H9 (cell line): ENCODE measurements around the gene FBXO10. TPM values are rescaled to one million over a fixed set of nuclear protein-coding genes. Genes with fewer than 3 reads are reported as not detected.

Source experiments
- DNase-seq: peaks from one replicate; pipeline ENCODE4 v3.0.0-alpha.2; 2017
- H2AFZ ChIP-seq: one replicate; pipeline ENCODE4 v1.6.1; 2013; ENCODE audit warnings: mild to moderate bottlenecking, low read length, control low read depth, moderate library complexity
- H2AK5ac ChIP-seq: 2 replicates; pipeline ENCODE4 v1.6.1; 2013; ENCODE audit warnings: low read length, control low read depth, mixed read lengths; ENCODE audit not compliant: insufficient read length
- H2BK120ac ChIP-seq: one replicate; pipeline ENCODE4 v1.6.1; 2013; ENCODE audit warnings: low read depth, mild to moderate bottlenecking, low read length, control low read depth, inconsistent platforms; ENCODE audit not compliant: poor library complexity, severe bottlenecking
- H2BK12ac ChIP-seq: 2 replicates; pipeline ENCODE4 v1.6.1; 2013; ENCODE audit warnings: low read length, control low read depth, mixed read lengths, low read depth; ENCODE audit not compliant: insufficient read length
- H2BK15ac ChIP-seq: 2 replicates; pipeline ENCODE4 v1.6.1; 2013; ENCODE audit warnings: low read depth, low read length, control low read depth
- H2BK20ac ChIP-seq: one replicate; pipeline ENCODE4 v1.6.1; 2013; ENCODE audit warnings: low read depth, mild to moderate bottlenecking, low read length, control low read depth, inconsistent platforms; ENCODE audit not compliant: poor library complexity, severe bottlenecking
- H2BK5ac ChIP-seq: 2 replicates; pipeline ENCODE4 v1.6.1; 2013; ENCODE audit warnings: low read length, control low read depth, mixed read lengths; ENCODE audit not compliant: insufficient read length
- H3K14ac ChIP-seq: 2 replicates; pipeline ENCODE4 v1.6.1; 2013; ENCODE audit warnings: low read length, control low read depth; ENCODE audit not compliant: insufficient read depth
- H3K18ac ChIP-seq: 2 replicates; pipeline ENCODE4 v1.6.1; 2013; ENCODE audit warnings: low read depth, mild to moderate bottlenecking, mixed read lengths, low read length, control low read depth; ENCODE audit not compliant: insufficient read length
- H3K23ac ChIP-seq: 2 replicates; pipeline ENCODE4 v1.6.1; 2013; ENCODE audit warnings: low read length, control low read depth, mixed read lengths, low read depth; ENCODE audit not compliant: insufficient read length
- H3K23me2 ChIP-seq: 2 replicates; pipeline ENCODE4 v1.6.1; 2013; ENCODE audit warnings: low read depth, mild to moderate bottlenecking, mixed read lengths, low read length, control low read depth; ENCODE audit not compliant: insufficient read length, poor library complexity, severe bottlenecking
- H3K27ac ChIP-seq: 2 replicates; pipeline ENCODE4 v1.5.1; 2013; ENCODE audit warnings: low read length, control low read depth, mixed read lengths, low read depth; ENCODE audit not compliant: insufficient read length
- H3K27me3 ChIP-seq: 2 replicates; pipeline ENCODE4 v1.6.1; 2013; ENCODE audit warnings: low read length, control low read depth, inconsistent platforms; ENCODE audit not compliant: insufficient read depth
- H3K4ac ChIP-seq: 2 replicates; pipeline ENCODE4 v1.6.1; 2013; ENCODE audit warnings: low read depth, mild to moderate bottlenecking, control low read depth, inconsistent platforms, low read length, moderate library complexity
- H3K4me1 ChIP-seq: 2 replicates; pipeline ENCODE4 v1.6.1; 2013; ENCODE audit warnings: low read length, control low read depth, inconsistent platforms; ENCODE audit not compliant: insufficient read depth
- H3K4me2 ChIP-seq: 2 replicates; pipeline ENCODE4 v1.6.1; 2013; ENCODE audit warnings: low read length, control low read depth, mixed read lengths; ENCODE audit not compliant: insufficient read length, insufficient read depth
- H3K56ac ChIP-seq: 2 replicates; pipeline ENCODE4 v1.6.1; 2013; ENCODE audit warnings: low read depth, mild to moderate bottlenecking, mixed read lengths, low read length, control low read depth; ENCODE audit not compliant: insufficient read length
- H3K79me1 ChIP-seq: 2 replicates; pipeline ENCODE4 v1.6.1; 2013; ENCODE audit warnings: low read depth, mild to moderate bottlenecking, moderate library complexity, low read length, control low read depth, inconsistent platforms; ENCODE audit not compliant: insufficient read depth, poor library complexity, severe bottlenecking
- H3K79me2 ChIP-seq: 2 replicates; pipeline ENCODE4 v1.6.1; 2013; ENCODE audit warnings: low read length, control low read depth, inconsistent platforms; ENCODE audit not compliant: insufficient read depth
- H3K9ac ChIP-seq: 2 replicates; pipeline ENCODE4 v1.6.1; 2013; ENCODE audit warnings: low read length, control low read depth, mixed read lengths; ENCODE audit not compliant: insufficient read length; ENCODE audit errors: extremely low read depth
- H3K9me3 ChIP-seq: one replicate; pipeline ENCODE4 v1.6.1; 2013; ENCODE audit warnings: low read depth, low read length, inconsistent platforms; ENCODE audit not compliant: control insufficient read depth
- H3T11ph ChIP-seq: one replicate; pipeline ENCODE4 v1.6.1; 2013; ENCODE audit warnings: mild to moderate bottlenecking, low read length, control low read depth, inconsistent platforms
- H4K20me1 ChIP-seq: one replicate; pipeline ENCODE4 v1.6.1; 2013; ENCODE audit not compliant: control insufficient read depth, insufficient read length, insufficient read depth
- H4K5ac ChIP-seq: 2 replicates; pipeline ENCODE4 v1.6.1; 2013; ENCODE audit warnings: low read depth, mild to moderate bottlenecking, mixed read lengths, low read length, control low read depth; ENCODE audit not compliant: insufficient read length
- H4K8ac ChIP-seq: replicated peaks from 2 replicates; pipeline ENCODE4 v1.6.1; 2013; ENCODE audit warnings: low read length, control low read depth, mixed read lengths, low read depth; ENCODE audit not compliant: insufficient read length
- H4K91ac ChIP-seq: 2 replicates; pipeline ENCODE4 v1.6.1; 2013; ENCODE audit warnings: low read depth, mild to moderate bottlenecking, moderate library complexity, mixed read lengths, low read length, control low read depth; ENCODE audit not compliant: insufficient read length
- H3K27ac Mint-ChIP-seq, 3 experiments: 2 replicates in 2 of 3; 3 replicates in 1 of 3; pipeline ENCODE4 v1.8.0; 2020 to 2021; ENCODE audit warnings: mixed read lengths in 3 of 3, mild to moderate bottlenecking in 1 of 3, moderate library complexity in 1 of 3
- H3K27me3 Mint-ChIP-seq: 2 replicates; pipeline ENCODE4 v1.8.0; 2021; ENCODE audit warnings: low read depth, mild to moderate bottlenecking, moderate library complexity, mixed read lengths
- H3K36me3 Mint-ChIP-seq, 3 experiments: 2 replicates in 2 of 3; 3 replicates in 1 of 3; pipeline ENCODE4 v1.8.0; 2020 to 2021; ENCODE audit warnings: low read depth in 3 of 3, mixed read lengths in 3 of 3; ENCODE audit not compliant: insufficient read depth in 1 of 3
- H3K4me1 Mint-ChIP-seq, 2 experiments: 2 replicates each; pipeline ENCODE4 v1.8.0; 2020; ENCODE audit warnings: mixed read lengths in 2 of 2
- H3K4me3 Mint-ChIP-seq, 2 experiments: 2 replicates in 1 of 2; 3 replicates in 1 of 2; pipeline ENCODE4 v1.8.0; 2020 to 2021; ENCODE audit warnings: mild to moderate bottlenecking in 2 of 2, mixed read lengths in 2 of 2, moderate library complexity in 1 of 2
- H3K9me3 Mint-ChIP-seq, 2 experiments: 2 replicates in 1 of 2; 3 replicates in 1 of 2; pipeline ENCODE4 v1.8.0; 2020; ENCODE audit warnings: mild to moderate bottlenecking in 2 of 2, mixed read lengths in 2 of 2, moderate library complexity in 1 of 2
- WGBS: extraction: QIAGEN DNeasy Blood & Tissue Kit; methylation state at CpG from one replicate; pipeline ENCODE4 v1.1.7; 2013; ENCODE audit warnings: missing lambda C conversion rate, low lambda C conversion rate, mixed read lengths; ENCODE audit not compliant: insufficient read length; ENCODE audit errors: extremely low coverage; 5-methylcytosine and 5-hydroxymethylcytosine counted together
- total RNA-seq: library from RNA; stranded (reverse); gene quantifications from 2 replicates; pipeline ENCODE4 v1.2.1, GENCODE V29; 2021
- TF ChIP-seq, protein P1 (sequence below): fragments of 200-600 bp; sonication (generic); conservative IDR thresholded peaks from 3 replicates; pipeline ENCODE4 v1.8.0; 2021; ENCODE audit warnings: antibody characterized with exemption, mild to moderate bottlenecking

FBXO10 gene
- total RNA-seq, 1 experiment from 2014 or later, result 16.8 TPM

DNA sequence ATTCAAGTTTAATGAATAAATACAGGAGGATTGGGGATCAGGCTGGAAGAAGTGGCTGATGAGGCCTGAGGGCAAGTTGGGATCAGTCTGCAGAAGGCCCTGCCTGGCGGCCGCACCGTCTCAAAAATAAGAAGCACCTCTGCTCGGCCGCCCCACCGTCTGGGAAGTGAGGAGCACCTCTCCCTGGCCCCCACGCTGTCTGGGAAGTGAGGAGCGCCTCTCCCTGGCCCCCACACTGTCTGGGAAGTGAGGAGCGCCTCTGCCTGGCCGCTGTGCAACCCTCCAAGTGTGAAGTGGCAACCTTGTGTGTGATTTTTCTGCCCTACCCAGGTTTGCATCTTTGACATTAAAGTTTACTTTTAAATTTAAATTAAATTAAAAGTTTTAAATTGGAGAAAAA, 55.1 kb downstream of the FBXO10 start:
- H3K27ac ChIP-seq, result no peak overlapping the region
- H3T11ph ChIP-seq, result no peak overlapping the region
- H3K4ac ChIP-seq, result no peak overlapping the region
- no peak overlapping the region for H4K91ac ChIP-seq
- Mint-ChIP-seq H3K27me3 (no peaks in the 10 kb centered on the region), H3K27ac (no peak overlapping the region), H3K4me1 (0 out of 4 replicates have a peak, but pooled peaks cover 0 to 2% of the 10 kb centered on the region in 2 experiments), H3K9me3 (no peaks in the 10 kb centered on the region), H3K36me3 (peaks cover 10 to 58% (median 57%) of the 10 kb centered on the region in 3 experiments), H3K4me3 (no peak overlapping the region)
- no peak overlapping the region for H2AFZ ChIP-seq
- H3K56ac ChIP-seq, result no peak overlapping the region
- H3K14ac ChIP-seq, result no peak overlapping the region
- no peak overlapping the region for H2BK12ac ChIP-seq
- H4K5ac ChIP-seq, result no peak overlapping the region
- H4K20me1 ChIP-seq, result no peaks in the 10 kb centered on the region
- no peak overlapping the region for H3K23ac ChIP-seq
- H3K18ac ChIP-seq, result no peak overlapping the region
- H4K8ac ChIP-seq, result no peak overlapping the region
- no peaks in the 10 kb centered on the region for H3K27me3 ChIP-seq
- H2BK120ac ChIP-seq, result no peak overlapping the region
- H3K9me3 ChIP-seq, result no peaks in the 10 kb centered on the region
- no peaks in the 10 kb centered on the region for H3K79me1 ChIP-seq
- H3K79me2 ChIP-seq, result no peaks in the 10 kb centered on the region
- no peaks in the 10 kb centered on the region for H3K4me1 ChIP-seq
- no peak overlapping the region for H3K4me2 ChIP-seq
- no peak overlapping the region for H2AK5ac ChIP-seq
- no peak overlapping the region; the same call in 1 of the 2 replicates for H2BK15ac ChIP-seq
- H3K23me2 ChIP-seq, result no peaks in the 10 kb centered on the region
- TF ChIP-seq, protein P1, sequence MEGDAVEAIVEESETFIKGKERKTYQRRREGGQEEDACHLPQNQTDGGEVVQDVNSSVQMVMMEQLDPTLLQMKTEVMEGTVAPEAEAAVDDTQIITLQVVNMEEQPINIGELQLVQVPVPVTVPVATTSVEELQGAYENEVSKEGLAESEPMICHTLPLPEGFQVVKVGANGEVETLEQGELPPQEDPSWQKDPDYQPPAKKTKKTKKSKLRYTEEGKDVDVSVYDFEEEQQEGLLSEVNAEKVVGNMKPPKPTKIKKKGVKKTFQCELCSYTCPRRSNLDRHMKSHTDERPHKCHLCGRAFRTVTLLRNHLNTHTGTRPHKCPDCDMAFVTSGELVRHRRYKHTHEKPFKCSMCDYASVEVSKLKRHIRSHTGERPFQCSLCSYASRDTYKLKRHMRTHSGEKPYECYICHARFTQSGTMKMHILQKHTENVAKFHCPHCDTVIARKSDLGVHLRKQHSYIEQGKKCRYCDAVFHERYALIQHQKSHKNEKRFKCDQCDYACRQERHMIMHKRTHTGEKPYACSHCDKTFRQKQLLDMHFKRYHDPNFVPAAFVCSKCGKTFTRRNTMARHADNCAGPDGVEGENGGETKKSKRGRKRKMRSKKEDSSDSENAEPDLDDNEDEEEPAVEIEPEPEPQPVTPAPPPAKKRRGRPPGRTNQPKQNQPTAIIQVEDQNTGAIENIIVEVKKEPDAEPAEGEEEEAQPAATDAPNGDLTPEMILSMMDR, result no peak
- no CpG with 5 or more reads among the region's 10 CpGs for WGBS
- H3K9ac ChIP-seq, result no peak overlapping the region
- H2BK5ac ChIP-seq, result no peak overlapping the region
- no peak overlapping the region for H2BK20ac ChIP-seq
- no peak for DNase-seq
